Trophoblast cell (in vitro differentiated cells and primary cell): Measurements from ENCODE around the gene RSRP1.

Source experiments
- DNase-seq, 2 donors: peaks; one replicate each; pipeline ENCODE4 v3.0.0-alpha.2; 2016
- H2AFZ ChIP-seq: 2 replicates; pipeline ENCODE4 v1.6.1; 2013; ENCODE audit warnings: low read length, moderate library complexity, mild to moderate bottlenecking; ENCODE audit not compliant: insufficient read depth, poor library complexity
- H2AK5ac ChIP-seq: 2 replicates; pipeline ENCODE4 v1.6.1; 2013; ENCODE audit warnings: mild to moderate bottlenecking, low read length
- H2BK120ac ChIP-seq: 2 replicates; pipeline ENCODE4 v1.6.1; 2013; ENCODE audit warnings: low read length, mild to moderate bottlenecking, moderate library complexity; ENCODE audit not compliant: insufficient read depth, poor library complexity
- H2BK12ac ChIP-seq: 2 replicates; pipeline ENCODE4 v1.6.1; 2013; ENCODE audit warnings: mild to moderate bottlenecking, low read length, moderate library complexity
- H2BK5ac ChIP-seq: 2 replicates; pipeline ENCODE4 v1.6.1; 2013; ENCODE audit warnings: low read length, low read depth, moderate library complexity, mild to moderate bottlenecking; ENCODE audit not compliant: poor library complexity
- H3K14ac ChIP-seq: 2 replicates; pipeline ENCODE4 v1.6.1; 2013; ENCODE audit warnings: mild to moderate bottlenecking, low read length
- H3K18ac ChIP-seq: 2 replicates; pipeline ENCODE4 v1.6.1; 2013; ENCODE audit warnings: mild to moderate bottlenecking, low read length
- H3K23ac ChIP-seq: 2 replicates; pipeline ENCODE4 v1.6.1; 2013; ENCODE audit warnings: low read length
- H3K27ac ChIP-seq: 2 replicates; pipeline ENCODE4 v1.5.1; 2013; ENCODE audit warnings: low read depth, mild to moderate bottlenecking, inconsistent platforms, low read length, moderate library complexity
- H3K27me3 ChIP-seq: 2 replicates; pipeline ENCODE4 v1.6.1; 2013; ENCODE audit warnings: inconsistent platforms, mild to moderate bottlenecking, low read length, moderate library complexity; ENCODE audit not compliant: insufficient read depth
- H3K36me3 ChIP-seq, 2 experiments: 1 replicate in 1 of 2; 2 replicates in 1 of 2; pipeline ENCODE4 v1.6.1; 2013; ENCODE audit warnings: low read length in 2 of 2, mild to moderate bottlenecking in 2 of 2, moderate library complexity in 1 of 2; ENCODE audit not compliant: insufficient read depth in 2 of 2, control insufficient read depth in 1 of 2
- H3K4ac ChIP-seq: 2 replicates; pipeline ENCODE4 v1.6.1; 2013; ENCODE audit warnings: low read depth, mild to moderate bottlenecking, low read length, moderate library complexity
- H3K4me1 ChIP-seq, 2 experiments: 1 replicate in 1 of 2; 2 replicates in 1 of 2; pipeline ENCODE4 v1.6.1; 2013; ENCODE audit warnings: low read length in 2 of 2, mild to moderate bottlenecking in 2 of 2, moderate library complexity in 1 of 2; ENCODE audit not compliant: insufficient read depth in 2 of 2, control insufficient read depth in 1 of 2
- H3K4me2 ChIP-seq: 2 replicates; pipeline ENCODE4 v1.6.1; 2013; ENCODE audit warnings: inconsistent platforms, mild to moderate bottlenecking, low read length, moderate library complexity
- H3K4me3 ChIP-seq: 2 replicates; pipeline ENCODE4 v1.5.1; 2013; ENCODE audit warnings: mild to moderate bottlenecking, low read depth, low read length, inconsistent platforms
- H3K79me1 ChIP-seq: one replicate; pipeline ENCODE4 v1.6.1; 2013; ENCODE audit warnings: low read length
- H3K79me2 ChIP-seq: 2 replicates; pipeline ENCODE4 v1.6.1; 2013; ENCODE audit warnings: low read length, mild to moderate bottlenecking; ENCODE audit not compliant: control insufficient read depth, insufficient read depth, poor library complexity
- H3K9ac ChIP-seq: 2 replicates; pipeline ENCODE4 v1.6.1; 2013; ENCODE audit warnings: mild to moderate bottlenecking, low read length
- H3K9me3 ChIP-seq: 2 replicates; pipeline ENCODE4 v1.6.1; 2013; ENCODE audit warnings: low read depth, mild to moderate bottlenecking, control low read depth, inconsistent platforms, low read length; ENCODE audit not compliant: insufficient read depth
- H4K12ac ChIP-seq: 2 replicates; pipeline ENCODE4 v1.6.1; 2013; ENCODE audit warnings: low read depth, mild to moderate bottlenecking, low read length, moderate library complexity
- H4K8ac ChIP-seq: 2 replicates; pipeline ENCODE4 v1.6.1; 2013; ENCODE audit warnings: low read depth, mild to moderate bottlenecking, low read length, moderate library complexity
- H4K91ac ChIP-seq: one replicate; pipeline ENCODE4 v1.6.1; 2013; ENCODE audit warnings: low read depth, mild to moderate bottlenecking, low read length, moderate library complexity
- WGBS: extraction: QIAGEN DNeasy Blood & Tissue Kit; methylation state at CpG from one replicate; pipeline ENCODE4 v1.1.7; 2013; ENCODE audit warnings: missing lambda C conversion rate; ENCODE audit not compliant: insufficient read length, insufficient coverage; ENCODE audit errors: extremely low coverage; 5-methylcytosine and 5-hydroxymethylcytosine counted together

Gene RSRP1

DNA sequence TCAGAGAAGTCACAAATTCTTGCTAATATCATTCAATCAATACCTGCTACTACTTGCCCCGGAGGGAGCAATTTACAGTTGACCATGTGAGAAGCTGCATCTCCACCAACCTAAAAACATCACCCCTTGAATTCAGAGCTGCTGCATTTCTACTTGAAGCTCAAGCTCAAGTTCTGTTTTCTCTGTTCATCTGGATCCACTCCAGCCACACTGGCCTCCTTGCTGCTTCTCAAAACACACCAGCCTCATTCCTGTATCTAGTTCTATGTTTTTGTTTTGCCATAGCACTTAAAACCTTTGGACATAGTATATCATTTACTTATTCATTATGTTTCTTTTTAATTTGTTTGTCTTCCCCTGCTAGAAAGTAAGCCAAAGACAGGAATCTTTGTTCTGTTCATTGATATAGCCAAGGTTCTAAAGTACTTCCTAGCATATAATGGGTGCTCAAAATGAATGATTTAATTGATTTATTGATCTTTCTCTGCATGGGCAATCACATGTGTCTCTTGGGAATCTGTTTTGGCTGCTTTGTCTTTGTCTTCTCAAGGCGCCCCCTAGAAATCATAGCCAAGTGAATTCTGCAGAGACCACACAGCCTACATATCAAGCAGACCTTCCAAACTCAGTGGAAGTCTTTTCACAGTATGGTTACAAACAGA, 38.6 kb downstream of the RSRP1 start:
- Histone ChIP-seq H3K27me3 (no peaks in the 10 kb centered on the region), H3K36me3 (no peaks in the 10 kb centered on the region), H2AK5ac (no peak overlapping the region), H3K14ac (no peak overlapping the region), H3K23ac (no peak overlapping the region), H3K4me1 (no peaks in the 10 kb centered on the region), H3K18ac (no peak overlapping the region), H3K27ac (no peak overlapping the region), H3K9ac (no peak overlapping the region), H4K91ac (no peak overlapping the region), H2BK12ac (no peak overlapping the region), H3K79me2 (no peaks in the 10 kb centered on the region), H3K4ac (no peak overlapping the region), H4K8ac (no peak overlapping the region), H3K4me2 (no peak overlapping the region), H3K4me3 (no peak overlapping the region), H4K12ac (no peak overlapping the region), H3K9me3 (no peaks in the 10 kb centered on the region), H3K79me1 (no peaks in the 10 kb centered on the region), H2AFZ (no peak overlapping the region), H2BK120ac (no peak overlapping the region), H2BK5ac (no peak overlapping the region)
- DNase-seq, result no peak
- WGBS, result no CpG with 5 or more reads among the region's 2 CpGs

DNA sequence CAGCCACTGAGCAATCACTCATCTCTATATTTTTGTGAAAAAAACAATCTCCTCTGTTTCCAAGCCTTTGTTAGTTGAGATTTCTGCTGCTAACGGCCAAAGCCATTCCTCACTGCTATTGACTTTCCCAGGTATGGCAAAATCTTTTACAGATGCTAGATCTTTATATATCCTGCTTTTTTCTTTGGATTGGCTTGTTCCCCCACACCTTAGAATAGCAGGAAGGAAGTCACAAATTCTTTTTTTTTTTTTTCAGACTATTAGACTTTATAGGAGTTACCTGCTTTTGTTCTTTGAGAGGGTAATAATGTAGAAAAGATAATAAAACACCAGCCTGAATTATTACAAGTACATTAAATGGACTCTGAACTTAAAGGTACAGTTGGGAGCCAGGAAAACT, 39.2 kb downstream of the RSRP1 start:
- WGBS, result no CpG with 5 or more reads among the region's 1 CpG
- H3K4me2 ChIP-seq, result no peak overlapping the region
- H2BK5ac ChIP-seq, result no peak overlapping the region
- H4K8ac ChIP-seq, result no peak overlapping the region
- H4K91ac ChIP-seq, result no peak overlapping the region
- H3K79me2 ChIP-seq, result no peaks in the 10 kb centered on the region
- H3K18ac ChIP-seq, result no peak overlapping the region
- H3K23ac ChIP-seq, result no peak overlapping the region
- H2AK5ac ChIP-seq, result no peak overlapping the region
- no peak overlapping the region for H2AFZ ChIP-seq
- no peak overlapping the region for H3K4me3 ChIP-seq
- no peak overlapping the region for H3K27ac ChIP-seq
- DNase-seq, result no peak
- no peak overlapping the region for H3K4ac ChIP-seq
- H3K4me1 ChIP-seq, result no peaks in the 10 kb centered on the region
- H3K27me3 ChIP-seq, result no peaks in the 10 kb centered on the region
- H2BK120ac ChIP-seq, result no peak overlapping the region
- no peaks in the 10 kb centered on the region for H3K36me3 ChIP-seq
- no peak overlapping the region for H4K12ac ChIP-seq
- no peaks in the 10 kb centered on the region for H3K9me3 ChIP-seq
- no peaks in the 10 kb centered on the region for H3K79me1 ChIP-seq
- H2BK12ac ChIP-seq, result no peak overlapping the region
- no peak overlapping the region for H3K14ac ChIP-seq
- H3K9ac ChIP-seq, result no peak overlapping the region

DNA sequence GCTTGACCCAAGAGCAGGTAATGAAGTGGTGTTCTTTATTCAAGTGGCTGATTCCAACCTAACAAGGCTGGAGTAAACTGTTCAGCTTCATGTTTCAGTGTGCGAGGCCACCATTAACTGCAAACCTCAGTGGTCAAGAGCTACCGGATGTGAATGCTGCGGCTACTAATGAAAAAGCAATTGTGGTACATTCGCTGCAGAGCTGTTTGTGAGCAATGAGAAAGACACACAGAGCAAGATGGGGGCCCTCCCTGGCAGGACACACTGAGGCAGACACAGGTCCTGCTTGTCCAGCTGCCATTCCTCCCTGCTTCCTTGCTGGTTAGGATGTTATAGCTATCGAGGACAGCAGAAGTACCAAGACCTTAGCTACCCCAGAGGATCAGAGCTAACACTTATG, 41.1 kb downstream of the RSRP1 start:
- Histone ChIP-seq H3K27ac (no peak overlapping the region), H3K4me1 (no peaks in the 10 kb centered on the region), H3K9ac (no peak overlapping the region), H3K4me2 (no peak overlapping the region), H3K79me2 (no peaks in the 10 kb centered on the region), H4K91ac (no peak overlapping the region), H3K14ac (no peak overlapping the region), H2BK12ac (no peak overlapping the region), H3K36me3 (no peaks in the 10 kb centered on the region), H2BK120ac (no peak overlapping the region), H3K18ac (no peak overlapping the region), H3K27me3 (no peaks in the 10 kb centered on the region), H3K23ac (no peak overlapping the region), H3K9me3 (no peaks in the 10 kb centered on the region), H3K79me1 (no peaks in the 10 kb centered on the region), H3K4me3 (no peak overlapping the region), H4K12ac (no peak overlapping the region), H2AFZ (no peak overlapping the region), H2AK5ac (no peak overlapping the region), H4K8ac (no peak overlapping the region), H3K4ac (no peak overlapping the region), H2BK5ac (no peak overlapping the region)
- no peak for DNase-seq
- WGBS, result no CpG with 5 or more reads among the region's 5 CpGs

DNA sequence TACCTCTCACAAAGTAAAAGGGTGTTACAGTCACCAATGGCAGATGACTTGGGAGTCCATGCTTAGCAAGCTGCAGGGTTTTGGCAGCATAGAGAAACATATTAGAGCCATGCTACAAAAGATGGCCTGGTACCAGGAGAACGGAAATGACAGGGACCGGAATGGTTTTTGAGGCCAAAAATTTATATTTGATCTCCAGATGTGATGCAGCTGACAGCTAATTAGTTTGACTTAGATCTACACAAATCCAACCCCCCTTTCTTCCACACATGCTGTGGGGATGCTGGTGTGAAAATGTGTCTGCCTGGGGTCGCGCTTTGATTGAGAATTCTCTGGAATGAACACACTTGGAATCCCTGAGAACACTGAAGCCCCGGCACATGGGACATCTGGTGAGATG, 41.5 kb downstream of the RSRP1 start:
- H3K14ac ChIP-seq, result no peak overlapping the region
- H3K4me2 ChIP-seq, result no peak overlapping the region
- no CpG with 5 or more reads among the region's 5 CpGs for WGBS
- H3K9me3 ChIP-seq, result no peaks in the 10 kb centered on the region
- H3K4ac ChIP-seq, result no peak overlapping the region
- no peak overlapping the region for H2AFZ ChIP-seq
- H3K4me3 ChIP-seq, result no peak overlapping the region
- no peak overlapping the region for H2BK5ac ChIP-seq
- no peaks in the 10 kb centered on the region for H3K36me3 ChIP-seq
- no peak overlapping the region for H4K8ac ChIP-seq
- no peaks in the 10 kb centered on the region for H3K79me1 ChIP-seq
- no peak overlapping the region for H2BK120ac ChIP-seq
- H3K9ac ChIP-seq, result no peak overlapping the region
- H3K18ac ChIP-seq, result no peak overlapping the region
- no peak overlapping the region for H3K27ac ChIP-seq
- DNase-seq, result no peak
- no peaks in the 10 kb centered on the region for H3K4me1 ChIP-seq
- no peak overlapping the region for H2BK12ac ChIP-seq
- no peaks in the 10 kb centered on the region for H3K79me2 ChIP-seq
- H3K23ac ChIP-seq, result no peak overlapping the region
- H4K12ac ChIP-seq, result no peak overlapping the region
- H3K27me3 ChIP-seq, result no peaks in the 10 kb centered on the region
- no peak overlapping the region for H4K91ac ChIP-seq
- no peak overlapping the region for H2AK5ac ChIP-seq
